ENCODE results near the gene ALAS1.
A peak's percentile ranks its signal among the peaks of the same experiment; 100 is the strongest.

ALAS1 gene

GRCh38 chr3:52190294-52191074, 7.5 kb upstream of the ALAS1 start:
- Histone ChIP-seq H3K4me1 (ENCODE audit: control insufficient read depth, insufficient read depth, low read length) (peaks cover 29% of the 10 kb centered on the region), H3K9ac (ENCODE audit: low read length) (no peak overlapping the region), H3K9me3 (ENCODE audit: control insufficient read depth, low read length) (no peaks in the 10 kb centered on the region), H3K27me3 (replicated peaks; ENCODE audit: control insufficient read depth, insufficient read depth, low read length) (no peaks in the 10 kb centered on the region), H3K36me3 (ENCODE audit: control insufficient read depth, insufficient read depth, low read length, severe bottlenecking) (no peaks in the 10 kb centered on the region), H3K4me3 (ENCODE audit: low read length) (no peak overlapping the region)
- DNase-seq (ENCODE audit: low read depth), result peak; percentile 25

GRCh38 chr3:52191663-52192062, 6.3 kb upstream of the ALAS1 start:
- DNase-seq (ENCODE audit: low read depth), result no peak
- Histone ChIP-seq H3K4me1 (ENCODE audit: control insufficient read depth, insufficient read depth, low read length) (peaks cover 41% of the 10 kb centered on the region), H3K36me3 (ENCODE audit: control insufficient read depth, insufficient read depth, low read length, severe bottlenecking) (no peaks in the 10 kb centered on the region), H3K27me3 (replicated peaks; ENCODE audit: control insufficient read depth, insufficient read depth, low read length) (no peaks in the 10 kb centered on the region), H3K4me3 (ENCODE audit: low read length) (no peak overlapping the region), H3K9me3 (ENCODE audit: control insufficient read depth, low read length) (no peaks in the 10 kb centered on the region), H3K9ac (ENCODE audit: low read length) (no peak overlapping the region)

- H3K9ac ChIP-seq (ENCODE audit: low read length), result no peak overlapping the region
- DNase-seq (ENCODE audit: low read depth), result peak; percentile 33
Observed at GRCh38 chr3:52193065-52193464, 4.9 kb upstream of the ALAS1 start.

GRCh38 chr3:52194485-52195290, 3.3 kb upstream of the ALAS1 start:
- no peak overlapping the region for H3K9ac ChIP-seq (ENCODE audit: low read length)
- H3K27me3 ChIP-seq (replicated peaks; ENCODE audit: control insufficient read depth, insufficient read depth, low read length), result no peaks in the 10 kb centered on the region
- H3K36me3 ChIP-seq (ENCODE audit: control insufficient read depth, insufficient read depth, low read length, severe bottlenecking), result peaks cover 3% of the 10 kb centered on the region
- H3K9me3 ChIP-seq (ENCODE audit: control insufficient read depth, low read length), result no peaks in the 10 kb centered on the region
- DNase-seq (ENCODE audit: low read depth), result no peak
- no peak overlapping the region for H3K4me3 ChIP-seq (ENCODE audit: low read length)
- H3K4me1 ChIP-seq (ENCODE audit: control insufficient read depth, insufficient read depth, low read length), result peaks cover 62% of the 10 kb centered on the region

More at GRCh38 chr3:52193065-52193464, 4.9 kb upstream of the ALAS1 start:
- Histone ChIP-seq H3K9me3 (ENCODE audit: control insufficient read depth, low read length) (no peaks in the 10 kb centered on the region), H3K4me1 (ENCODE audit: control insufficient read depth, insufficient read depth, low read length) (peaks cover 52% of the 10 kb centered on the region), H3K36me3 (ENCODE audit: control insufficient read depth, insufficient read depth, low read length, severe bottlenecking) (no peaks in the 10 kb centered on the region), H3K27me3 (replicated peaks; ENCODE audit: control insufficient read depth, insufficient read depth, low read length) (no peaks in the 10 kb centered on the region), H3K4me3 (ENCODE audit: low read length) (no peak overlapping the region)

GRCh38 chr3:52195291-52195597, 2.7 kb upstream of the ALAS1 start:
- Histone ChIP-seq H3K4me1 (ENCODE audit: control insufficient read depth, insufficient read depth, low read length) (peaks cover 62% of the 10 kb centered on the region), H3K9me3 (ENCODE audit: control insufficient read depth, low read length) (no peaks in the 10 kb centered on the region), H3K36me3 (ENCODE audit: control insufficient read depth, insufficient read depth, low read length, severe bottlenecking) (peaks cover 5% of the 10 kb centered on the region), H3K27me3 (replicated peaks; ENCODE audit: control insufficient read depth, insufficient read depth, low read length) (no peaks in the 10 kb centered on the region), H3K9ac (ENCODE audit: low read length) (no peak overlapping the region), H3K4me3 (ENCODE audit: low read length) (peak overlapping the region; percentile 13)
- no peak for DNase-seq (ENCODE audit: low read depth)

- Histone ChIP-seq H3K4me3 (ENCODE audit: low read length) (peak overlapping the region; percentile 13), H3K9ac (ENCODE audit: low read length) (peak overlapping the region; percentile 25), H3K36me3 (ENCODE audit: control insufficient read depth, insufficient read depth, low read length, severe bottlenecking) (peaks cover 5% of the 10 kb centered on the region), H3K9me3 (ENCODE audit: control insufficient read depth, low read length) (no peaks in the 10 kb centered on the region), H3K4me1 (ENCODE audit: control insufficient read depth, insufficient read depth, low read length) (peaks cover 62% of the 10 kb centered on the region), H3K27me3 (replicated peaks; ENCODE audit: control insufficient read depth, insufficient read depth, low read length) (no peaks in the 10 kb centered on the region)
- peak; percentile 79 for DNase-seq (ENCODE audit: low read depth)
Observed at GRCh38 chr3:52195823-52196331, 2.1 kb upstream of the ALAS1 start.

GRCh38 chr3:52196977-52197376, 983 bp upstream of the ALAS1 start:
- H3K4me3 ChIP-seq (ENCODE audit: low read length), result peak overlapping the region; percentile 91
- peaks cover 64% of the 10 kb centered on the region for H3K4me1 ChIP-seq (ENCODE audit: control insufficient read depth, insufficient read depth, low read length)
- peaks cover 13% of the 10 kb centered on the region for H3K36me3 ChIP-seq (ENCODE audit: control insufficient read depth, insufficient read depth, low read length, severe bottlenecking)

GRCh38 chr3:52197499-52197841, 490 bp upstream of the ALAS1 start:
- Histone ChIP-seq H3K27me3 (replicated peaks; ENCODE audit: control insufficient read depth, insufficient read depth, low read length) (no peaks in the 10 kb centered on the region), H3K4me1 (ENCODE audit: control insufficient read depth, insufficient read depth, low read length) (peaks cover 67% of the 10 kb centered on the region), H3K36me3 (ENCODE audit: control insufficient read depth, insufficient read depth, low read length, severe bottlenecking) (peaks cover 17% of the 10 kb centered on the region)

More at GRCh38 chr3:52196977-52197376, 983 bp upstream of the ALAS1 start:
- Histone ChIP-seq H3K9ac (ENCODE audit: low read length) (peak overlapping the region; percentile 95), H3K27me3 (replicated peaks; ENCODE audit: control insufficient read depth, insufficient read depth, low read length) (no peaks in the 10 kb centered on the region), H3K9me3 (ENCODE audit: control insufficient read depth, low read length) (no peaks in the 10 kb centered on the region)
- no peak for DNase-seq (ENCODE audit: low read depth)

GRCh38 chr3:52198643-52199608, 966 bp downstream of the ALAS1 start:
- Histone ChIP-seq H3K27me3 (replicated peaks; ENCODE audit: control insufficient read depth, insufficient read depth, low read length) (no peaks in the 10 kb centered on the region), H3K4me1 (ENCODE audit: control insufficient read depth, insufficient read depth, low read length) (peaks cover 74% of the 10 kb centered on the region), H3K36me3 (ENCODE audit: control insufficient read depth, insufficient read depth, low read length, severe bottlenecking) (peaks cover 32% of the 10 kb centered on the region), H3K9me3 (ENCODE audit: control insufficient read depth, low read length) (no peaks in the 10 kb centered on the region), H3K4me3 (ENCODE audit: low read length) (peak overlapping the region; percentile 91), H3K9ac (ENCODE audit: low read length) (peak overlapping the region; percentile 95)
- DNase-seq (ENCODE audit: low read depth), result no peak

More at GRCh38 chr3:52197499-52197841, 490 bp upstream of the ALAS1 start:
- Histone ChIP-seq H3K9ac (ENCODE audit: low read length) (peak overlapping the region; percentile 95), H3K4me3 (ENCODE audit: low read length) (peak overlapping the region; percentile 91), H3K9me3 (ENCODE audit: control insufficient read depth, low read length) (no peaks in the 10 kb centered on the region)
- no peak for DNase-seq (ENCODE audit: low read depth)

GRCh38 chr3:52200981-52201679, 3.2 kb downstream of the ALAS1 start:
- no peak overlapping the region for H3K9ac ChIP-seq (ENCODE audit: low read length)
- H3K36me3 ChIP-seq (ENCODE audit: control insufficient read depth, insufficient read depth, low read length, severe bottlenecking), result peaks cover 54% of the 10 kb centered on the region
- H3K4me1 ChIP-seq (ENCODE audit: control insufficient read depth, insufficient read depth, low read length), result peaks cover 76% of the 10 kb centered on the region
- DNase-seq (ENCODE audit: low read depth), result peak; percentile 18
- no peaks in the 10 kb centered on the region for H3K27me3 ChIP-seq (replicated peaks; ENCODE audit: control insufficient read depth, insufficient read depth, low read length)
- no peak overlapping the region for H3K4me3 ChIP-seq (ENCODE audit: low read length)
- H3K9me3 ChIP-seq (ENCODE audit: control insufficient read depth, low read length), result no peaks in the 10 kb centered on the region
